GM19351 (cell line): ENCODE results near the gene SFXN5.

Experiments
- ATAC-seq: cut with Tn5 transposase; IDR thresholded peaks from one replicate; pipeline ENCODE4 v1.9.1; 2021; ENCODE audit warnings: mild to moderate bottlenecking, moderate library complexity; ENCODE audit not compliant: unreplicated experiment

SFXN5 gene

GRCh38 chr2:72981536-72981935 lies 90.0 kb downstream of the SFXN5 start:
- no peak for ATAC-seq

GRCh38 chr2:72980535-72981217 lies 90.8 kb downstream of the SFXN5 start:
- no peak for ATAC-seq

- ATAC-seq: no peak
Measured at GRCh38 chr2:72979896-72980295, 91.6 kb downstream of the SFXN5 start.

GRCh38 chr2:72975017-72975416 lies 96.5 kb downstream of the SFXN5 start:
- no peak for ATAC-seq

DNA sequence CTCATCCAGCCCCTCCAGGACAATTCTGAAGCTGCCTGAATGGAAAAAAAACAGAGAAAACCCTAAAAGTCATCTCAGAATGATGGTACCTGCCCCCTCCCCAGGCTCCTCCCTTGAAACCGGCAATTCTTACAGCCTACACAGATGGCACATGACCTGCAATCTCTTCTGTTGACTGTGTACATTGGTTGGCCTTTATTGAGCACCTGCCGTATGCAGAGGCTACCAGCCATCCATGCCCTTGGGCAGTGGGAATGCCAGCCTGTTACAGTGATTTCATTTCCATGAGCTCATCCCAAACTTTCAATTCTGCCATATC lies 97.1 kb downstream of the SFXN5 start:
- no peak for ATAC-seq

GRCh38 chr2:72973566-72974435 lies 97.7 kb downstream of the SFXN5 start:
- peak; percentile 84 for ATAC-seq

DNA sequence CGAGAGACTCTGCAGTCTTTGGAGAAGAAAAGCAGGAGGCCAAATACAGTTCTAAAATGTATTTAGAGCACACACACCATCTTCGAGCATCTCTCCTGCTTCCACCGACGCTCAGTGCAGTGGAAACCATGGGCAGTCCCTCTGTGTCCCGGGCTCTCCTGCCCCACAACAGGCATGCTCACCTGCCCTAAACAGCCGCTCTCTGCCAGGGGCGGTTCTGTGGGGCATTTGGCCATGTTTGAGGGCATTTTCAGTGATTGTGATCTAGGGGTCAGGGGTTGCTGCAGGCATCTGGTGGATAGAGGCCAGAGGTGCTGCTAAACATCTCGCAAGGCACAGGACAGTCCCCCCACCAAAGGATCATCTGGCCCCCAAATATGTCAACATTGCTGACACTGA lies 98.4 kb downstream of the SFXN5 start:
- ATAC-seq: no peak

GRCh38 chr2:72972352-72973136 lies 99.0 kb downstream of the SFXN5 start:
- no peak for ATAC-seq

DNA sequence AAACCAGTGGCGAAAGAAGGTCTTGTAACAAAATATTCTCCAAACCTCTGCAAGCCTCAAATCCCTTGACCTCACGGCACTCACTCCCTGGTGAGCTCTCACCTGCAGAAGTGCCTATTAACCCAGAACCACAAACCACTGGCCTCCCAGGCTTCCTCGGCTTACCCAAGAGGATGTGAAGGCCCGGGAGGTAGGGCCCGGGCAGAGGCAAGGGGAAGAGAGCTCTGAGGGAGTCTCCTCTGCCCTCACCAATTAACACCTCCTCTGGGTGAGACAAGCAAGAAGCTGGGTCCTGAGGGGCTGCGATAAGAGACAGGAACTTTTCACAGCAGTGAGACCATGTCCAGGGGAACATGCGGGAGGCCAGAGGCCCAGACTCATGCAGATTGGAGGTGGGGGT lies 100.5 kb downstream of the SFXN5 start:
- ATAC-seq: no peak

DNA sequence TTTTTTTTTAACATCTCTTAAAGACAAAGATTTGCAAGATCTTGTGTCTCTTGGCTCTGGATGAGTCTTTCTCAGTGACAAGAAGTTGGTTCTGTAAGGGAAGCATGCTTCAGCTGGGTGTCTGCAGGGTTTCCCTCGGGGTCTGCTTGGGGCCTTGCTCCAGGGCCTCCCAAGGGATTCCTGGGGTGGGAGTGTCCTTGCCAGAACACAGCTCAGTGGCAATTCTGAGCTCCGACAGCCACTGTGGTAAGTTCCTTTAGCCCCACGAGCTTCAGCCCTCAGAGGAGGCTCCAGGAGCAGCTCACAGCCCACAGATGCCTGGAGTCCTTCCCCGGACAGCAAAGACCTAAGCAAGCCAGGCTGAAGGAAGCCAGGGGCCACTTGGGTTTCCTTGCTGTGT lies 101.8 kb downstream of the SFXN5 start:
- ATAC-seq: no peak

DNA sequence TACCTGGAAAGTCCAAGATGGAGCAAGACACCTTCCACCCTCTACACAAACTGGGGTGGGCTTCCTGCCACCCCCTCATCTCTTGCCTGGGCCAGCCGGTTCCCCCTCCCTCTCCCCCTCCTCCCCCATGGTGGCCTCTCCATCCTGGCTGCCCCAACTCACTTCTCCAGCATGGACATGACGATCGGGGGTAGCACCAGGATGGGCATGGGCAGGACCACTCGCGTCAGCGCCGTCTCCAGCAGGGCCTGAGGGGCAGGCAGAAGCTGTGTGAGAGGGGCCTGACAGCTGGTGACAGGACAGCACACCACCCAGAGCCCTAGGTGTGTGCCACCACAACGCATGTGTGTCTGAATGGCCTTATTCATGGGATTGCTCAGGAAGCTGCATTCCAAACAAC lies 103.2 kb downstream of the SFXN5 start:
- ATAC-seq: no peak

GRCh38 chr2:72965770-72966450 lies 105.6 kb downstream of the SFXN5 start:
- no peak for ATAC-seq

DNA sequence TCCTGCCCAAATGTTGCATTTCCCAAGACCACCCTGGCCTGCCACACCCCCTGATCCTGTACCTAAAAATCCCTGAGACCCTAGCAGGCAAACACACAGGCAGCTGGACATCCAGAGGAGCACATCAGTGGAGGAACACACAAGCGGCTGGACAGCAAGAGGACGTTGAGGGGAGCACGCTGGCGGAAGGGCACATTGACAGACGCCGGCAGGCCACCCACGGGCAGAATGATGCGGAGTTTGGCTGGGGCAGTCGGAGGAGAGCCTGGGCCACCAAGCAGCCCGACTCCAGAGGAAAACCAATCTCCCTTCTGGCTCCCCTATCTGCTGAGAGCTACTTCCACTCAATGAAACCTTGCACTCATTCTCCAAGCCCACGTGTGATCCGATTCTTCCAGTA lies 106.5 kb downstream of the SFXN5 start:
- ATAC-seq: no peak

GRCh38 chr2:72964146-72964525 lies 107.4 kb downstream of the SFXN5 start:
- no peak for ATAC-seq

DNA sequence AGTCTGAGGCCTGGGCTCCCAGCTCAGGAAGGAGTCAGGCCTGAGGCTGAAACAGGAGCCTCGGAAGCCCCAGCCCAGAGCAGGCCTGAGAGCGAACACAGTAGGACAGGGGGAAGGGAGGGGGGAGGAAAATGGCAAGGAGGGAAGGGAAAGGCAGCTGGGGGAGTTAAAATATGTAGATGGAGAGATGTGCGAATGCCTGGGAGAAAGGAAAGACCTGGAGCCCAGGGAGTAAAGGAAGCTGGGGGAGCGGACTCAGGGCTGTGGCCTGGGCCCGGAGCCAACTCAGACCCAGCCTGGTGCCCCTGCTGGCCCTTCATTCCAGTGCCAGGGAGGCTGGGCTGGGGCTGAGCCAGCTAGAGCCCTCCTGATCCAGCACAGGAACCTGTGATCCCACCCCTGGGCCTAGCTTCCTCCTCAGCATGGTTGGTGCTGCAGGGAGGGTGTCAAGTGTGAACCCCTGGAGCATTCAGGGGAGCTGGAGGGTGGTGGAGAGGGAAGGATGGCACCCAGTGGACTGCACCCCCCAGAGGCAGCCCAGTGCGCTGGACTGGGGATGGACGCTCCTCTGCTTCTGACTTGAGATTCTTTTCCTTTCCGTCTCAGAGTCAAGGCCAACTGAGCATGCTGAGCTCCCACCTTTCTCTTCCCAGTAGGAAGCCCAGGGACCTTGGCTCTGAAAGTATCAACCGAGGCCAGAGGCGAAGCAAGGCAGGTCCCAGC lies 107.9 kb downstream of the SFXN5 start:
- no peak for ATAC-seq

- ATAC-seq: no peak
Measured at GRCh38 chr2:72962911-72963310, 108.6 kb downstream of the SFXN5 start.

GRCh38 chr2:72961853-72962468 lies 109.6 kb downstream of the SFXN5 start:
- no peak for ATAC-seq

GRCh38 chr2:72961036-72961720 lies 110.3 kb downstream of the SFXN5 start:
- ATAC-seq: no peak
